ENCODE data around the gene C11orf24.

C11orf24 gene

GRCh38 chr11:68282141-68282860 is 10.5 kb upstream of the C11orf24 start:
- Histone ChIP-seq H3K4me1 (ENCODE audit: control insufficient read depth, insufficient read depth, low read length) (peaks cover 3% of the 10 kb centered on the region), H3K9me3 (ENCODE audit: control insufficient read depth, low read length) (no peaks in the 10 kb centered on the region), H3K36me3 (ENCODE audit: control insufficient read depth, insufficient read depth, low read length, severe bottlenecking) (no peaks in the 10 kb centered on the region), H3K4me3 (ENCODE audit: low read length) (no peak overlapping the region), H3K9ac (ENCODE audit: low read length) (no peak overlapping the region), H3K27me3 (replicated peaks; ENCODE audit: control insufficient read depth, insufficient read depth, low read length) (peaks cover 12% of the 10 kb centered on the region)
- DNase-seq (ENCODE audit: low read depth): no peak

- Histone ChIP-seq H3K9ac (ENCODE audit: low read length) (no peak overlapping the region), H3K36me3 (ENCODE audit: control insufficient read depth, insufficient read depth, low read length, severe bottlenecking) (no peaks in the 10 kb centered on the region), H3K27me3 (replicated peaks; ENCODE audit: control insufficient read depth, insufficient read depth, low read length) (peaks cover 12% of the 10 kb centered on the region), H3K4me3 (ENCODE audit: low read length) (no peak overlapping the region), H3K9me3 (ENCODE audit: control insufficient read depth, low read length) (no peaks in the 10 kb centered on the region), H3K4me1 (ENCODE audit: control insufficient read depth, insufficient read depth, low read length) (peaks cover 3% of the 10 kb centered on the region)
- no peak for DNase-seq (ENCODE audit: low read depth)
These were observed 7.9 kb upstream of the C11orf24 start for GRCh38 chr11:68279676-68280075.

GRCh38 chr11:68276861-68277260 is 5.1 kb upstream of the C11orf24 start:
- Histone ChIP-seq H3K9me3 (ENCODE audit: control insufficient read depth, low read length) (no peaks in the 10 kb centered on the region), H3K9ac (ENCODE audit: low read length) (no peak overlapping the region), H3K4me3 (ENCODE audit: low read length) (no peak overlapping the region)

GRCh38 chr11:68275721-68276507 is 4.1 kb upstream of the C11orf24 start:
- Histone ChIP-seq H3K4me1 (ENCODE audit: control insufficient read depth, insufficient read depth, low read length) (peaks cover 5% of the 10 kb centered on the region), H3K4me3 (ENCODE audit: low read length) (no peak overlapping the region), H3K9ac (ENCODE audit: low read length) (no peak overlapping the region), H3K36me3 (ENCODE audit: control insufficient read depth, insufficient read depth, low read length, severe bottlenecking) (no peaks in the 10 kb centered on the region), H3K9me3 (ENCODE audit: control insufficient read depth, low read length) (no peaks in the 10 kb centered on the region), H3K27me3 (replicated peaks; ENCODE audit: control insufficient read depth, insufficient read depth, low read length) (no peaks in the 10 kb centered on the region)
- DNase-seq (ENCODE audit: low read depth): no peak

More at GRCh38 chr11:68276861-68277260, 5.1 kb upstream of the C11orf24 start:
- H3K36me3 ChIP-seq (ENCODE audit: control insufficient read depth, insufficient read depth, low read length, severe bottlenecking): no peaks in the 10 kb centered on the region
- DNase-seq (ENCODE audit: low read depth): no peak
- peaks cover 4% of the 10 kb centered on the region for H3K4me1 ChIP-seq (ENCODE audit: control insufficient read depth, insufficient read depth, low read length)
- H3K27me3 ChIP-seq (replicated peaks; ENCODE audit: control insufficient read depth, insufficient read depth, low read length): peaks cover under 1% of the 10 kb centered on the region

- Histone ChIP-seq H3K4me1 (ENCODE audit: control insufficient read depth, insufficient read depth, low read length) (peaks cover 21% of the 10 kb centered on the region), H3K9me3 (ENCODE audit: control insufficient read depth, low read length) (no peaks in the 10 kb centered on the region), H3K9ac (ENCODE audit: low read length) (no peak overlapping the region), H3K36me3 (ENCODE audit: control insufficient read depth, insufficient read depth, low read length, severe bottlenecking) (no peaks in the 10 kb centered on the region), H3K27me3 (replicated peaks; ENCODE audit: control insufficient read depth, insufficient read depth, low read length) (no peaks in the 10 kb centered on the region), H3K4me3 (ENCODE audit: low read length) (no peak overlapping the region)
- DNase-seq (ENCODE audit: low read depth): no peak
These were observed 2.5 kb upstream of the C11orf24 start for GRCh38 chr11:68274306-68274705.

GRCh38 chr11:68273026-68273738 is 1.4 kb upstream of the C11orf24 start:
- peak overlapping the region; percentile 97 for H3K9ac ChIP-seq (ENCODE audit: low read length)
- peak overlapping the region; percentile 97 for H3K4me3 ChIP-seq (ENCODE audit: low read length)
- no peaks in the 10 kb centered on the region for H3K36me3 ChIP-seq (ENCODE audit: control insufficient read depth, insufficient read depth, low read length, severe bottlenecking)

GRCh38 chr11:68271023-68271780 is 571 bp downstream of the C11orf24 start:
- Histone ChIP-seq H3K27me3 (replicated peaks; ENCODE audit: control insufficient read depth, insufficient read depth, low read length) (no peaks in the 10 kb centered on the region), H3K4me1 (ENCODE audit: control insufficient read depth, insufficient read depth, low read length) (peaks cover 23% of the 10 kb centered on the region), H3K4me3 (ENCODE audit: low read length) (peak overlapping the region; percentile 97), H3K9ac (ENCODE audit: low read length) (peak overlapping the region; percentile 97), H3K36me3 (ENCODE audit: control insufficient read depth, insufficient read depth, low read length, severe bottlenecking) (peaks cover 20% of the 10 kb centered on the region), H3K9me3 (ENCODE audit: control insufficient read depth, low read length) (no peaks in the 10 kb centered on the region)
- DNase-seq (ENCODE audit: low read depth): peak; percentile 93

More at GRCh38 chr11:68273026-68273738, 1.4 kb upstream of the C11orf24 start:
- no peaks in the 10 kb centered on the region for H3K9me3 ChIP-seq (ENCODE audit: control insufficient read depth, low read length)
- no peak for DNase-seq (ENCODE audit: low read depth)
- H3K4me1 ChIP-seq (ENCODE audit: control insufficient read depth, insufficient read depth, low read length): peaks cover 23% of the 10 kb centered on the region
- no peaks in the 10 kb centered on the region for H3K27me3 ChIP-seq (replicated peaks; ENCODE audit: control insufficient read depth, insufficient read depth, low read length)

- Histone ChIP-seq H3K36me3 (ENCODE audit: control insufficient read depth, insufficient read depth, low read length, severe bottlenecking) (peaks cover 28% of the 10 kb centered on the region), H3K4me3 (ENCODE audit: low read length) (peak overlapping the region; percentile 97)
- peak; percentile 9 for DNase-seq (ENCODE audit: low read depth)
These were observed 1.4 kb downstream of the C11orf24 start for GRCh38 chr11:68270196-68271022.

GRCh38 chr11:68269414-68270081 is 2.2 kb downstream of the C11orf24 start:
- peak; percentile 78 for DNase-seq (ENCODE audit: low read depth)
- Histone ChIP-seq H3K9me3 (ENCODE audit: control insufficient read depth, low read length) (no peaks in the 10 kb centered on the region), H3K36me3 (ENCODE audit: control insufficient read depth, insufficient read depth, low read length, severe bottlenecking) (peaks cover 35% of the 10 kb centered on the region), H3K4me1 (ENCODE audit: control insufficient read depth, insufficient read depth, low read length) (peaks cover 23% of the 10 kb centered on the region), H3K4me3 (ENCODE audit: low read length) (peak overlapping the region; percentile 97), H3K27me3 (replicated peaks; ENCODE audit: control insufficient read depth, insufficient read depth, low read length) (no peaks in the 10 kb centered on the region), H3K9ac (ENCODE audit: low read length) (peak overlapping the region; percentile 97)

More at GRCh38 chr11:68270196-68271022, 1.4 kb downstream of the C11orf24 start:
- no peaks in the 10 kb centered on the region for H3K27me3 ChIP-seq (replicated peaks; ENCODE audit: control insufficient read depth, insufficient read depth, low read length)
- H3K9me3 ChIP-seq (ENCODE audit: control insufficient read depth, low read length): no peaks in the 10 kb centered on the region
- peaks cover 23% of the 10 kb centered on the region for H3K4me1 ChIP-seq (ENCODE audit: control insufficient read depth, insufficient read depth, low read length)
- peak overlapping the region; percentile 97 for H3K9ac ChIP-seq (ENCODE audit: low read length)

- peaks cover 21% of the 10 kb centered on the region for H3K4me1 ChIP-seq (ENCODE audit: control insufficient read depth, insufficient read depth, low read length)
- H3K4me3 ChIP-seq (ENCODE audit: low read length): no peak overlapping the region
- peaks cover 48% of the 10 kb centered on the region for H3K36me3 ChIP-seq (ENCODE audit: control insufficient read depth, insufficient read depth, low read length, severe bottlenecking)
- DNase-seq (ENCODE audit: low read depth): no peak
- H3K9ac ChIP-seq (ENCODE audit: low read length): no peak overlapping the region
- no peaks in the 10 kb centered on the region for H3K9me3 ChIP-seq (ENCODE audit: control insufficient read depth, low read length)
- no peaks in the 10 kb centered on the region for H3K27me3 ChIP-seq (replicated peaks; ENCODE audit: control insufficient read depth, insufficient read depth, low read length)
These were observed 3.9 kb downstream of the C11orf24 start for GRCh38 chr11:68267881-68268240.
